ENCODE results near the gene EPHA4.
A peak's percentile ranks its signal among the peaks of the same experiment; 100 is the strongest.

The EPHA4 gene

GRCh38 chr2:221504905-221505304 is 67.2 kb downstream of the EPHA4 start:
- no peak for DNase-seq (ENCODE audit: low spot score)

- no peak for DNase-seq (ENCODE audit: low spot score)
Observed at GRCh38 chr2:221503965-221504364, 68.1 kb downstream of the EPHA4 start.

GRCh38 chr2:221502270-221503010 is 69.7 kb downstream of the EPHA4 start:
- no peak for DNase-seq (ENCODE audit: low spot score)

GRCh38 chr2:221501883-221502269 is 70.2 kb downstream of the EPHA4 start:
- no peak for DNase-seq (ENCODE audit: low spot score)

GRCh38 chr2:221501210-221501882 is 70.8 kb downstream of the EPHA4 start:
- no peak for DNase-seq (ENCODE audit: low spot score)

GRCh38 chr2:221500501-221501209 is 71.4 kb downstream of the EPHA4 start:
- DNase-seq (ENCODE audit: low spot score) = no peak

- no peak for DNase-seq (ENCODE audit: low spot score)
Observed at GRCh38 chr2:221495731-221496130, 76.4 kb downstream of the EPHA4 start.

GRCh38 chr2:221494556-221494955 is 77.5 kb downstream of the EPHA4 start:
- DNase-seq (ENCODE audit: low spot score) = no peak

GRCh38 chr2:221493391-221493790 is 78.7 kb downstream of the EPHA4 start:
- no peak for DNase-seq (ENCODE audit: low spot score)

- peak; percentile 68 for DNase-seq (ENCODE audit: low spot score)
Observed at GRCh38 chr2:221492636-221493035, 79.5 kb downstream of the EPHA4 start.

GRCh38 chr2:221490506-221491060 is 81.5 kb downstream of the EPHA4 start:
- no peak for DNase-seq (ENCODE audit: low spot score)

- DNase-seq (ENCODE audit: low spot score) = no peak
Observed at GRCh38 chr2:221488136-221488807, 83.8 kb downstream of the EPHA4 start.

- DNase-seq (ENCODE audit: low spot score) = no peak
Observed at GRCh38 chr2:221486106-221486505, 86.0 kb downstream of the EPHA4 start.

GRCh38 chr2:221485503-221485870 is 86.6 kb downstream of the EPHA4 start:
- DNase-seq (ENCODE audit: low spot score) = no peak

GRCh38 chr2:221484761-221485502 is 87.2 kb downstream of the EPHA4 start:
- DNase-seq (ENCODE audit: low spot score) = peak; percentile 79

GRCh38 chr2:221482666-221483455 is 89.2 kb downstream of the EPHA4 start:
- DNase-seq (ENCODE audit: low spot score) = peak; percentile 86

GRCh38 chr2:221480821-221481220 is 91.3 kb downstream of the EPHA4 start:
- no peak for DNase-seq (ENCODE audit: low spot score)

- DNase-seq (ENCODE audit: low spot score) = no peak
Observed at GRCh38 chr2:221480163-221480562, 91.9 kb downstream of the EPHA4 start.

- no peak for DNase-seq (ENCODE audit: low spot score)
Observed at GRCh38 chr2:221478485-221478863, 93.6 kb downstream of the EPHA4 start.

GRCh38 chr2:221477714-221478484 is 94.2 kb downstream of the EPHA4 start:
- DNase-seq (ENCODE audit: low spot score) = no peak
